SK-N-SH treated with all-trans-retinoic acid at 6 μM for 48 hours (cell line): Measurements from ENCODE around the gene KCNK4.

Experiments used
- ATAC-seq: fragments of 200-7000 bp; cut with Tn5 transposase; 3 replicates; pipeline ENCODE4 v1.9.1; 2020; ENCODE audit warnings: mild to moderate bottlenecking, moderate library complexity
- ARNTL ChIP-seq: fragments of 450-650 bp; formaldehyde crosslinking; IDR thresholded peaks from 2 replicates; pipeline ENCODE4 v1.5.0; 2020; ENCODE audit warnings: low read depth, mild to moderate bottlenecking, moderate library complexity, borderline replicate concordance
- BACH2 ChIP-seq: fragments of 250-450 bp; sonication (Bioruptor Pico); IDR thresholded peaks from 2 replicates; pipeline ENCODE4 v1.9.0; 2021; ENCODE audit warnings: mild to moderate bottlenecking, borderline replicate concordance
- CSDC2 ChIP-seq: fragments of 250-450 bp; sonication (Bioruptor Pico); IDR thresholded peaks from 2 replicates; pipeline ENCODE4 v1.5.0; 2020; ENCODE audit warnings: mild to moderate bottlenecking, moderate library complexity
- CSRNP3 ChIP-seq: fragments of 250-450 bp; sonication (Bioruptor Pico); IDR thresholded peaks from 2 replicates; pipeline ENCODE4 v1.5.1; 2021; ENCODE audit warnings: mild to moderate bottlenecking, moderate library complexity
- ESRRG ChIP-seq: fragments of 250-450 bp; sonication (Bioruptor Pico); IDR thresholded peaks from 2 replicates; pipeline ENCODE4 v1.6.1; 2021; ENCODE audit warnings: mild to moderate bottlenecking
- GLIS3 ChIP-seq: fragments of 250-450 bp; sonication (Bioruptor Pico); IDR thresholded peaks from 2 replicates; pipeline ENCODE4 v1.5.0; 2020; ENCODE audit warnings: mild to moderate bottlenecking, moderate library complexity
- PATZ1 ChIP-seq: fragments of 250-450 bp; sonication (Bioruptor Pico); IDR thresholded peaks from 2 replicates; pipeline ENCODE4 v1.8.0; 2020; ENCODE audit warnings: mild to moderate bottlenecking, moderate library complexity, borderline replicate concordance
- PPARA ChIP-seq: fragments of 250-450 bp; sonication (Bioruptor Pico); IDR thresholded peaks from 2 replicates; pipeline ENCODE4 v1.5.0; 2020; ENCODE audit warnings: mild to moderate bottlenecking, borderline replicate concordance
- SNAI2 ChIP-seq: fragments of 250-450 bp; sonication (Bioruptor Pico); IDR thresholded peaks from 2 replicates; pipeline ENCODE4 v1.5.0; 2020; ENCODE audit warnings: mild to moderate bottlenecking, moderate library complexity
- TCF4 ChIP-seq: fragments of 250-450 bp; sonication (Bioruptor Pico); IDR thresholded peaks from 2 replicates; pipeline ENCODE4 v1.8.0; 2021; ENCODE audit warnings: mild to moderate bottlenecking, moderate library complexity, borderline replicate concordance
- TSHZ2 ChIP-seq: fragments of 250-450 bp; sonication (Bioruptor Pico); IDR thresholded peaks from 2 replicates; pipeline ENCODE4 v1.5.0; 2020; ENCODE audit warnings: mild to moderate bottlenecking, moderate library complexity
- ZC3H10 ChIP-seq: fragments of 250-450 bp; sonication (Bioruptor Pico); IDR thresholded peaks from 2 replicates; pipeline ENCODE4 v1.5.1; 2021; ENCODE audit warnings: mild to moderate bottlenecking, moderate library complexity
- ZFP3 ChIP-seq: fragments of 250-450 bp; sonication (Bioruptor Pico); IDR thresholded peaks from 2 replicates; pipeline ENCODE4 v1.5.0; 2020; ENCODE audit warnings: mild to moderate bottlenecking, moderate library complexity
- ZFP30 ChIP-seq: fragments of 450-650 bp; formaldehyde crosslinking; IDR thresholded peaks from 2 replicates; pipeline ENCODE4 v1.5.0; 2022; ENCODE audit warnings: mild to moderate bottlenecking, moderate library complexity
- ZNF565 ChIP-seq: fragments of 450-650 bp; formaldehyde crosslinking; conservative IDR thresholded peaks from 2 replicates; pipeline ENCODE4 v1.5.0; 2020; ENCODE audit warnings: low read depth, mild to moderate bottlenecking, moderate library complexity
- ZNF70 ChIP-seq: fragments of 450-650 bp; formaldehyde crosslinking; IDR thresholded peaks from 2 replicates; pipeline ENCODE4 v1.5.0; 2020; ENCODE audit warnings: mild to moderate bottlenecking, moderate library complexity
- ZNF8 ChIP-seq: fragments of 450-650 bp; formaldehyde crosslinking; IDR thresholded peaks from 2 replicates; pipeline ENCODE4 v1.5.0; 2020; ENCODE audit warnings: mild to moderate bottlenecking, moderate library complexity
- TF ChIP-seq, protein P1 (sequence below): fragments of 250-450 bp; sonication (Bioruptor Pico); IDR thresholded peaks from 2 replicates; pipeline ENCODE4 v1.5.1; 2020; ENCODE audit warnings: low read depth, mild to moderate bottlenecking, moderate library complexity
- TF ChIP-seq, protein P2 (sequence below): fragments of 250-450 bp; sonication (Bioruptor Pico); IDR thresholded peaks from 2 replicates; pipeline ENCODE4 v1.8.0; 2021; ENCODE audit warnings: low read depth, mild to moderate bottlenecking, moderate library complexity, borderline replicate concordance

The KCNK4 gene

DNA sequence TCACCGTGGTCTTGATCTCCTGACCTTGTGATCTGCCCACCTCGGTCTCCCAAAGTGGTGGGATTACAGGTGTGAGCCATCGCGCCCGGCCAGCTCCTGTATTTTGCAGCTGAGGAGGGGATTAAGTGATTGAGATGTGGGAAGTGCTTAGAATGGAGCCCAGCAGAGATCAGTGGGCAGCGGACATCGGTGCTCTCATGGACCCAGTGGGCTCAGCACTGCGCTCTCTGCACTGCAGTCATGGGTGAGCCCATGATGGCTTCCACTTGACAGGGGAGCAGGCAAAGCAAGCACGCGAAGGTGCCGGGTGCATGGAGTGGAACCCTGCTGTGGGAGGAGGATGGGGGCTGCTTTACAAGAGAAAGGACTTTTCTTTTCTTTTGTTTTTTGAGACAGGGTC, 39.8 kb downstream of the KCNK4 start:
- ATAC-seq: no peak
- TF ChIP-seq SNAI2 (CRISPR knock-in tag) (no peak), ZNF565 (CRISPR knock-in tag) (no peak), ZC3H10 (CRISPR knock-in tag) (no peak), ZFP3 (CRISPR knock-in tag) (no peak), PPARA (CRISPR knock-in tag) (no peak), ZNF70 (no peak), PATZ1 (CRISPR knock-in tag) (no peak), ARNTL (CRISPR knock-in tag) (no peak), TSHZ2 (no peak), ZFP30 (CRISPR knock-in tag) (no peak), CSRNP3 (CRISPR knock-in tag) (no peak)
- TF ChIP-seq, protein P1, sequence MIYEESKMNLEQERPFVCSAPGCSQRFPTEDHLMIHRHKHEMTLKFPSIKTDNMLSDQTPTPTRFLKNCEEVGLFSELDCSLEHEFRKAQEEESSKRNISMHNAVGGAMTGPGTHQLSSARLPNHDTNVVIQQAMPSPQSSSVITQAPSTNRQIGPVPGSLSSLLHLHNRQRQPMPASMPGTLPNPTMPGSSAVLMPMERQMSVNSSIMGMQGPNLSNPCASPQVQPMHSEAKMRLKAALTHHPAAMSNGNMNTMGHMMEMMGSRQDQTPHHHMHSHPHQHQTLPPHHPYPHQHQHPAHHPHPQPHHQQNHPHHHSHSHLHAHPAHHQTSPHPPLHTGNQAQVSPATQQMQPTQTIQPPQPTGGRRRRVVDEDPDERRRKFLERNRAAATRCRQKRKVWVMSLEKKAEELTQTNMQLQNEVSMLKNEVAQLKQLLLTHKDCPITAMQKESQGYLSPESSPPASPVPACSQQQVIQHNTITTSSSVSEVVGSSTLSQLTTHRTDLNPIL: no peak
- TF ChIP-seq, protein P2, sequence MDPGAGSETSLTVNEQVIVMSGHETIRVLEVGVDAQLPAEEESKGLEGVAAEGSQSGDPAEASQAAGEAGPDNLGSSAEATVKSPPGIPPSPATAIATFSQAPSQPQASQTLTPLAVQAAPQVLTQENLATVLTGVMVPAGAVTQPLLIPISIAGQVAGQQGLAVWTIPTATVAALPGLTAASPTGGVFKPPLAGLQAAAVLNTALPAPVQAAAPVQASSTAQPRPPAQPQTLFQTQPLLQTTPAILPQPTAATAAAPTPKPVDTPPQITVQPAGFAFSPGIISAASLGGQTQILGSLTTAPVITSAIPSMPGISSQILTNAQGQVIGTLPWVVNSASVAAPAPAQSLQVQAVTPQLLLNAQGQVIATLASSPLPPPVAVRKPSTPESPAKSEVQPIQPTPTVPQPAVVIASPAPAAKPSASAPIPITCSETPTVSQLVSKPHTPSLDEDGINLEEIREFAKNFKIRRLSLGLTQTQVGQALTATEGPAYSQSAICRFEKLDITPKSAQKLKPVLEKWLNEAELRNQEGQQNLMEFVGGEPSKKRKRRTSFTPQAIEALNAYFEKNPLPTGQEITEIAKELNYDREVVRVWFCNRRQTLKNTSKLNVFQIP: no peak

- peak; percentile 88 for ATAC-seq
- no peak for TF ChIP-seq BACH2 (CRISPR knock-in tag)
- no peak for TF ChIP-seq ESRRG (CRISPR knock-in tag)
- TF ChIP-seq ARNTL (CRISPR knock-in tag): no peak
- no peak for TF ChIP-seq ZFP30 (CRISPR knock-in tag)
- no peak for TF ChIP-seq PATZ1 (CRISPR knock-in tag)
- no peak for TF ChIP-seq GLIS3
- TF ChIP-seq CSDC2: no peak
- no peak for TF ChIP-seq ZNF70
- no peak for TF ChIP-seq PPARA (CRISPR knock-in tag)
- TF ChIP-seq ZNF8 (CRISPR knock-in tag): no peak
- no peak for TF ChIP-seq SNAI2 (CRISPR knock-in tag)
- TF ChIP-seq ZNF565 (CRISPR knock-in tag): no peak
- TF ChIP-seq TCF4 (CRISPR knock-in tag): no peak
- TF ChIP-seq, all 23 proteins: peak for 0
Observed at GRCh38 chr11:64331569-64332371, 40.7 kb downstream of the KCNK4 start.
